GM21529 (cell line): Measurements from ENCODE around the gene TFB2M.
A peak's percentile ranks its signal among the peaks of the same experiment; 100 is the strongest.

Experiments used
- ATAC-seq: cut with Tn5 transposase; IDR thresholded peaks from one replicate; pipeline ENCODE4 v1.9.1; 2021; ENCODE audit not compliant: unreplicated experiment

Gene TFB2M

GRCh38 chr1:246516126-246516525 is 49.9 kb downstream of the TFB2M start:
- ATAC-seq: no peak

DNA sequence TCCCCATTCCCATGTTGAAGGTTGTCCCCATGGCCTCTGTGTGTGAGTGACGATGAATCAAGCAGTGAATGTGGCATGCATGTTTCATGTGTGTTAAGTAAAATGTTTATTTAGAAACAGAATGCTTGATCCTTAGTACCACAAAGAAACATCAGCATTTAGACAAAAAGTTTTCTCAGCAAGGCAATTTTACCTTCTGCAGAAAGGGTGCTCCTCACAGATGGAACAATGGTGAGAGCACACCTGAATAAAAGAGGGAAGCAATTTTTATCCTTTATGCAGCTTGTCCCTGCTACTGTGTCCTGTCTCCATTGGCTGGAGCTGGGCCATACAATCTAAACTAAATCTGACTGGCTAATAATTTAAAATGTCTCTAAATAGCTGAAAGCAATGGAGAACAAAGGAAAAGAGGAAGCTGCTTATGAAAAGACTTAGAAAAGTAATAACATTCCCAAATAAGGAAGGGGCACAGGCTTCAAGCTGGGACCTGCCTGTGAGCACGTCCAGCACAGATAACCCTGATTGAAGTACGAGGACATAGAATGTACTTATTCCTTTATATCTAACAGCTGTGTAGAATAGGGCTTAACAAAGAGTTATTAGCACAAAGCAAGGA is 50.6 kb downstream of the TFB2M start:
- no peak for ATAC-seq

DNA sequence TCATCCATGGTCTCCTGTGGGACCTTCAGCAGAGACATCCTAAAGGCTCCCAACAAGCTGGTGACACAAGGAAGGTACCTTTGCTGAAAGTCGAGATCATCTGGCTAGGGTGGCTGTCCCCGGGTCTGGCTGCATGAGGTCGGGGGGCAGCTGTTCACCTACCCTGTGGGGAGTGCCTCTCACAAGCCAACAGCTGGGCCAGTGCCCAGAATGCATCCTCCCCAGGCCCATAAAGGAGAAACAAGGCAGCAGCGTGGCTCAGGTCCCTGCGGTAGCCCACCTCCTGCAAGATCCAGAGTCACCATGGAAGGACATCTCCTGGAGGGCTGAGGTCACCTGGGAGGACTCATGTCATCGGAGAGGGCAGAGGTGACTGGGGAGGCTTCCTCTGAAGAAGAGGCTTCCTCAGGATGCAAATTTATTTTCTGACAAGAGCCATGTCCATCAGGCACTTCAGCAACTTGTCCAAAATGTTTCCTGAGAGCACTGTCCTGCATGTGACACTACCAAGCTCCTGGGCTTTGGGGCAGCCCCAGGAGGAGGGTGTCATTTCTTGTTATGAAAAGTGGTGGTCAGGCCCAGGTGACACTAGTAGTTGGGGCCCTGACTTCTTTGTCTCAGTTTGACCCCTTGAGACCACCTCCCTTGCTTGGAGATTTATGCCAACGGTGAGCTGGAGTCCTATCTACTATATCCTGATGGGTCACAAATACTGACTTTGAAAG is 52.3 kb downstream of the TFB2M start:
- no peak for ATAC-seq

DNA sequence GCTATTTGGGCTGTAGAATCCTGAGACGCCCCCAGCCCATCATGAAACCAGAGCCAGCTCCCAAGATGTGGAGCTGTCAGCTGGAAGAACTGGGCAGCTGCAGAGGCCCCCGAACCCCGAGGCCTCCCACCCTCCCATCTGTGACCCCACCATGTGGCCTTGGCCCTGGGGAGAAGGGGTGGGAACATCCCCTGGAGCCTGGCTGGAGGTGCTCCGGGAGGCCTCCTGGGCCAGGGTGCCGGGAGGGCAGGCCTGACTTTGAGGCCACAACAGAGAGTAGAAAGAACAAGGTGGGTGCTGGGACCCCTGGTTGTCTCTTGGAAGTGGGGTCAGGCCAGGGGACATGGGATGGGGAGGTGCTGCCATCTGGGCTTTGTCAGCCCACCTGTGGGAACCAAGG is 53.0 kb downstream of the TFB2M start:
- ATAC-seq: no peak

DNA sequence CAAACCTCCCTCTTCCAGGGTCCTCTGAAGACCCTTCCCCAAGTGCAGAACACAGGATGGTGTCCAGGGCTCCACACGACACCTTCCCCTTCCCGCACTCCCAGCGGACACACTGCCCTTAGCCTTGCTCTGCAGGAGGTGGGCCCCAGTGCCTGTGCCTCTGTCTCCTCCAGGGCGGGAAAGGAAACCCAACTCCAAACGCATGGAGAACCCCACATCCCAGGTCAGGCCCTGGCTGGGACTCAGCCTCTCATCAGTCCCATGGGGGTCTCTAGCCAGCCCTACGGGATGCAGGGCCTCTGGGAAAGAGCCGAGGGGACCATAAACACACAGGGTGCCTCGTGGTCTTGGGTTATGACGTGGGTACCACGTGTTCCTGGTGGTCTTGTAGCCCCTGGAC is 53.4 kb downstream of the TFB2M start:
- ATAC-seq: no peak

GRCh38 chr1:246512230-246512629 is 53.8 kb downstream of the TFB2M start:
- ATAC-seq: no peak

- ATAC-seq: no peak
Observed at GRCh38 chr1:246511203-246511602, 54.9 kb downstream of the TFB2M start.

DNA sequence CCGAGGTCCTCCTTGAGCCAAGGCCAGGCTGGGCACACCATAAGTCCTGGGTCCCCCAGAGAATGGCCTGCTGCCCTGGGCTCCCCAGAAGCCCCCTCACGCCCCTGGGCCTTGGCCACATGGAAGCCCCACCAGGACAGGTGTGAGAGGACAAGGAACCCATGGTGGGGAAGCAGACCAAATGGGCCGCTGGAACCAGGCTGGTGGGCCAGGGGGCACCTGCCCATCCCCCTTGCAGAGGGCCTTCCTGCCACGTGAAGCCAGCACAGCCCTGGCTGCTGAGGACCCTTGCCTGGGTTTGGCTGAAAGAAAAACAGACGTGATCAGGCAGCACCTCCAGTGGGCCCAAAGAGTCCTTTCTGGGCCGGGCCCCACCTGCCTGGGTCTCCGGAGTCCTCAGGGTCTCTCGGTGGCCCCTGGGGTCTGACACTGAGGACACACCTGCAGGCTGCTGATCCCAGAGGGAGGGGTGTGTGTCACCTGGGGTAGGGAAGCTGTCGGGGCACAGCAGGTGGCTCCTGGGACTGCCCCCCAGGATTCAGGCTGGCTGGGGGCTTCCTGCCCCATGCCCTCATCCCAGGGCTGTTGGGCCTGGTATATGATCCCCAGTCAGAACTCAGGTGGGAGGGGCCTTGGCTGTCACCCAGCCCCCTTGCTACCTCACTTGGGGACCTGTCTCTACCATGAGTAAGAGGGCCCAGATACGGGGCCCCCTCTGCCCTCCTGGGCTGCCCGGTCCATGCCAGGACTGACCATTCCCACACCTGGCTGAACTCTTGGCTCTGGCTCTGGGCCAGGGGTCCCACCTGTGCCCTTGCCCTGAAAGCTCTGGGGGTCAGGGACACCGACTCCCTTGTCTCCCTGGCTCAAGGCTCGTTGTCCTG is 55.7 kb downstream of the TFB2M start:
- no peak for ATAC-seq

DNA sequence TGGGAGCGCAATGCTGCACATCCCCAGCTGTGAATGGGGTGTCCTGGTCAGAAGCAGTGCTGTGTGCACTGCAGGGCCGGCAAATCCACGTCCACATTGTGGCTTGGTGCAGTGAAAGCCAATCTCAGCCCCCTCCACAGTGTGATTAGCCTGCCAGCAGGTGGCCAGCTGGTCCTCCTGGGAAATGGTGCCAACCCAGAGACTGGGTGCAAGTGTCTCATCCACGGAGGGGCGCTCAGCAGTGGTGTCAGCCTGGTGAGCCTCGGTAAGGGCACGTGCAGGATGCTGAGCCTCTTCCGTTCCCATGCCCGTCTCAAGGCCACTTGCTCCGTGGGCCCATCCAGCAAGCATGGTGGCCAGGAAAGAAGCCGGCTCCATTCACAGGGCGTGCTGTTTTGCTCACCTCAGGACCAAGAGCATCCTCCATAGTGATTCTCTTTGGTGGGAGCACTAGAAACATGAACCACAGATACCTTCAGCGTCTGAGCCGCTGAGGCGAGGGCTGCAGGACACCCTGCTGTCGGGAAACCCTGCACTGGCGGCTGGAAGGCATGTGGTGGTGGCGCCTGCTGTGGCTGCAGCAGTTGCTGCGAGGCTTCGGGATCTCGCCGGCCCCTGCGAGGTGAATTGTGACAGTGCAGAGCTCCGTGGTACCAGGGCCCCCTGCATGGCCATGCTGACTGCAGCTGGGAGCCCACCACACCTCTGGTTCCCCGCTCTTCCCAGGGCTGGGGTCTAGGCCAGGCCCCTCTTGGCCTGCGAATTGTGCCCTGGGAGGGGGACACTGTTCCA is 57.0 kb downstream of the TFB2M start:
- no peak for ATAC-seq

GRCh38 chr1:246506674-246507481 is 59.2 kb downstream of the TFB2M start, which contains the start of gene SMYD3:
Gene SMYD3, minus strand, starts transcription at chr1:246507279.
- peak; percentile 92 for ATAC-seq

GRCh38 chr1:246506367-246506673 is 59.7 kb downstream of the TFB2M start:
- peak; percentile 24 for ATAC-seq

GRCh38 chr1:246503341-246503740 is 62.7 kb downstream of the TFB2M start:
- no peak for ATAC-seq

GRCh38 chr1:246497331-246497915 is 68.6 kb downstream of the TFB2M start:
- peak; percentile 71 for ATAC-seq

DNA sequence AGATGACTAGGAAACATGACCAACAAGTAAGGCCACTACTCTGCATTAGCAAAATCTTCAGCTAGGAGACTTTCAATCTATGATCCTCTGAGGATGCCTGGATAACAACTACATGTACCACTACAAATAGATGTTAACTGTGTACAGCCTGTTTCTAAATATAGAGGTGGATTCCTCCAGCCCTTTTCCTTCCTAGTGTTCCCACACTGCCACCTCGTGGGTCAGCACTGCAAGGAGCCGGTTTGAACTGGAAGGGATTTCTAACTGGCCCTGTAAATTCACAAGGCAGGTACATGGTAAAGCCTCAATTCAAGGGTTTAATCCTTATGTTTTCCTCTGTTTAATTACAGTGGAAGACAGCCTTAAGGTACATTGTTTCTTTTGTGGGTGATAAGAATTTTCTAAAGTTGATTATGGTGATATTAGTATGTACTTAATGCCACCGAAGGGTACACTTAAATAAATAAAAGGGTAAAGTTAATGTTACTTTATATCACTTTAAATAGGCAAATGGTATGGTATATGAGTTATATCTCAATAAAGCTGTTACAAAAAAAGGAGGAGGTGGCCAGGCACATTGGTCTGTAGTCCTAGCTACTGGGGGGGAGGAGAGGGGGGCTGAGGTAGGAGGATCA is 73.3 kb downstream of the TFB2M start:
- ATAC-seq: no peak

DNA sequence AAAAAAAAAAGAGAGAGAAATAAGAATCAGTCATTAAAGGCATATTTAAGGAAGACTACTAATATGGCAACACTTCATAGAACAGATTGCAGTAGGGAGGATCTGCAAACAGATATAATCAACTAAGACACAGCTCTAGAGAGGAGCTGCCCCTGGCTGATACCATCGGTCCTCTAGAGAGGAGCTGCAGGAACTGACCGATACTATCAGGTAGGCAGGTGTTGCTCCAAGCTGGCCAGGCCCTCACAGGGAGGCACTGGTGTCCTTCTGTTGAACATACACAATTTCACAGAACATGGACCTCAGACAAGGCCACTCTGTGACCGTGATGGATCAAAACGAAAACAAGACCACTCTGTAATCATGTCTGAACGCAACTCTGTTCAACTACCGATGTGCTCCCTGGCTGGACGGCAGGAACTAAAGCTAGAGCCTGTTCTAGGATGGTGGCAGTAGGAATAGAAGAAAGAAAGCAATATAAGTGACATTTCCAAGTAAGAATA is 74.5 kb downstream of the TFB2M start:
- no peak for ATAC-seq
